K562 (cell line): ENCODE measurements around the gene PNMA8B.

Experiments used
- ETV6 ChIP-seq, 3 experiments: fragments of 150-350 bp in 1 of 3; sonication (generic) in 1 of 3; formaldehyde crosslinking in 1 of 3; IDR thresholded peaks; 2 replicates each; pipeline versions ENCODE4 v1.6.1 to v1.8.0; 2014 to 2022; ENCODE audit warnings: borderline replicate concordance in 2 of 3, low read depth in 2 of 3, antibody characterized with exemption in 1 of 3, low read length in 1 of 3, mild to moderate bottlenecking in 1 of 3, missing genetic modification reagents in 1 of 3
- GABPA ChIP-seq: fragments of 200-800 bp; sonication (Bioruptor generic); conservative IDR thresholded peaks from 2 replicates; pipeline ENCODE4 v1.6.1; 2016; ENCODE audit warnings: low read depth, missing genetic modification characterization, missing compliant biosample characterization
- MAFF ChIP-seq: IDR thresholded peaks from 2 replicates; pipeline ENCODE4 v1.6.1; 2012; ENCODE audit warnings: low read length, improper control_type of control experiment
- RCOR1 ChIP-seq, 2 experiments: IDR thresholded peaks; 2 replicates each; pipeline ENCODE4 v1.6.1; 2012; ENCODE audit warnings: low read depth in 2 of 2, low read length in 2 of 2, borderline replicate concordance in 1 of 2, improper control_type of control experiment in 1 of 2

DNA sequence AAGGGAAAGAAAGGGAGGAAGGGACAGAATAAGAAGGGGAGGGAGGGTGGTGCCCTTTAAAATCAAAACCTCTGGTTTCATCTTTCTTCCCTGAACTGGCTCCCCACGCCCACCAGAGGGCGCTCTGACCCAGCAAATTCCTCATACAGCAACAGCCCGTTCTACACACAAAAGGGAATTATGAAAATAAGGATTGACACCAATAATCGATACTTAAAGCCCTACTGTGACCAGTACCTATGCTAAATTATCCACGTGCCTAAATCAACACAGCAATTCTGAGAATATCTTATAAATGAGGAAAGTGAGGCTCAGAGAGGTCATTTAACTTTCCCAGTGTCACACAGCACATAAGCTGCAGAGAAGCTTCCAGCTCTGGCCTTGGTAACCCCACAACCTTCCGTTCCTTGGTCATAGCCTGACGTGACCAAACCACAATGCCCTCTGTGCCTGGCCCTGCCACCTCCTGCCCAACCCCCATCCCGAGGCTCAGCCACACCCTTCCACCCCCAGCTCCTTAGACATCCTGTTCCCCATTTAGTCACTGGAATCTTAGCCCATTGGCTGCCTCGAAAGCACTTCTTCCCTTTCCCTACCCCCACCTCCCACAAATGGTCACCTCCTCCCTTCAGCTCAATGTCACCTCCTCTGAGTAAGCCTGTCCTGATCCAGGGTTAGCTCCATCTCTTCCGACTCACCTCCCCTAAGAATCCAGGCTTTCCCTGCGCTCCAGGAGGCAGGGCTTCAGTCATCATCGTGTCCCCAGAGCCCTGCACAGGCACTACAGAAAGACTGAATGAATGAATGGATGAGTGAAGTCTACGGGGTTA lies 34.2 kb upstream of the PNMA8B start:
- TF ChIP-seq RCOR1 (IDR thresholded peaks at IDR 0.05; ENCODE audit: borderline replicate concordance in 1 of 2, low read depth in 2 of 2, low read length in 2 of 2) (peak in 1 of 2 experiments; percentile 76; a peak in 2 of 4 replicates), GABPA (tag) (no peak), MAFF (no peak), ETV6 (IDR thresholded peaks at IDR 0.05; ENCODE audit: borderline replicate concordance in 1 of 2, low read depth in 2 of 2, low read length in 1 of 2) (no peak), ETV6 (CRISPR knock-in tag; IDR thresholded peaks at IDR 0.05; ENCODE audit: borderline replicate concordance) (no peak)
